ENCODE measurements around the gene PRPF8. TPM values are rescaled to one million over a fixed set of nuclear protein-coding genes. Genes with fewer than 3 reads are reported as not detected.
"Not testable (repeated sequence)": the region's sequence is repeated elsewhere in the genome, so short reads cannot be mapped to it uniquely, and the experiment has no call there.

Gene PRPF8
- total and polyA plus RNA-seq, 5 donors: 72.1 to 187 (median 146) TPM

- Histone ChIP-seq H3K4me3 (ENCODE audit: low read length) (peak within 1 kb of the TSS; percentile 55), H3K27ac (ENCODE audit: low read length) (peak within 1 kb of the TSS; percentile 7), H3K4me1 (ENCODE audit: control insufficient read depth, insufficient read depth, low read length) (peaks cover 8% of the 10 kb centered on the region), H3K9me3 (ENCODE audit: control insufficient read depth, low read length) (no peaks in the 10 kb centered on the region), H3K27me3 (ENCODE audit: control insufficient read depth, insufficient read depth) (no peaks in the 10 kb centered on the region)
- 3% methylated on average over 83 of the region's 83 CpGs for WGBS
- ATAC-seq: peak; percentile 59 to 63
- intact Hi-C loops (cut with DNase I): loop anchor here in 1 of 4 donors (5.0 kb wide), 1 partner anchor 38 kb away; no protein-coding TSS in a partner anchor
- peak; percentile 87 to 92 (median 92) for DNase-seq
These were observed 25.5 kb upstream of the PRPF8 start, which contains the start of gene TLCD2 for GRCh38 chr17:1709971-1710806. Gene TLCD2, minus strand, starts transcription at chr17:1710377. Its CDS starts 135 bp downstream, at chr17:1710242.

GRCh38 chr17:1709403-1709951 is 24.8 kb upstream of the PRPF8 start:
- Histone ChIP-seq H3K4me1 (ENCODE audit: control insufficient read depth, insufficient read depth, low read length) (peaks cover 8% of the 10 kb centered on the region), H3K9me3 (ENCODE audit: control insufficient read depth, low read length) (no peaks in the 10 kb centered on the region), H3K27ac (ENCODE audit: low read length) (no peak overlapping the region), H3K4me3 (ENCODE audit: low read length) (peak overlapping the region; percentile 55), H3K27me3 (ENCODE audit: control insufficient read depth, insufficient read depth) (no peaks in the 10 kb centered on the region)
- DNase-seq (peak in 1 of 3 donors; percentile 35), ATAC-seq (peak; percentile 0 to 17)
- 7% methylated on average over 16 of the region's 16 CpGs for WGBS
- intact Hi-C loops (cut with DNase I): no loop called here

DNA sequence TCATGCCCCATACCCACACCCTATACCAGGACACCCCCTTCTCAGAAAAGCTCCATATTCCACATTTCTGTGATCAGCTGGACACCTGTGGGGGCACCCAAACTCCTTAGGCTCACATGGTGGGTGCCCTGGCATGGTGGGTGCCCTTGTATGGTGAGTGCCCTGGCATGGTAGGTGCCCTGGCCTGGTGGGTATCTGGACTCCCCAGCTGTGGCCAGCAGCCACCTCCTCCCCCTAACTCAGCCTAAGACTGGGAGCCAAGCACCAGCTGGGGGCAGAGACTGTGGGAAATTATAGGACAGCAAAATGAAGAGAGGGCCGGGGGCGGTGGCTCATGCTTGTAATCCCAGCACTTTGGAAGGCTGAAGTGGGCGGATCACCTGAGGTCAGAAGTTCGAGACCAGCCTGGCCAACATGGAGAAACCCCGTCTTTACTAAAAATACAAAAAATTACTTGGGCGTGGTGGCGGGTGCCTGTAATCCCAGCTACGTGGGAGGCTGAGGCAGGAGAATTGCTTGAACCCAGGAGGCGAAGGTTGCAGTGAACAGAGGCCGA is 24.2 kb upstream of the PRPF8 start:
- H3K27me3 ChIP-seq (ENCODE audit: control insufficient read depth, insufficient read depth); H3K4me3 ChIP-seq (ENCODE audit: low read length); H3K27ac ChIP-seq (ENCODE audit: low read length); intact Hi-C loops (cut with DNase I); H3K9me3 ChIP-seq (ENCODE audit: control insufficient read depth, low read length); ATAC-seq; H3K4me1 ChIP-seq (ENCODE audit: control insufficient read depth, insufficient read depth, low read length): not testable (repeated sequence)
- DNase-seq: peak in 1 of 3 donors; percentile 29
- 93% methylated on average over 10 of the region's 10 CpGs for WGBS

- DNase-seq: peak in 1 of 3 donors; percentile 5
- Histone ChIP-seq H3K4me1 (ENCODE audit: control insufficient read depth, insufficient read depth, low read length) (no peaks in the 10 kb centered on the region), H3K4me3 (ENCODE audit: low read length) (no peak overlapping the region), H3K9me3 (ENCODE audit: control insufficient read depth, low read length) (no peaks in the 10 kb centered on the region), H3K27me3 (ENCODE audit: control insufficient read depth, insufficient read depth) (no peaks in the 10 kb centered on the region), H3K27ac (ENCODE audit: low read length) (no peak overlapping the region)
- ATAC-seq: no peak
- intact Hi-C loops (cut with DNase I): no loop called here
- WGBS: 93% methylated on average over 5 of the region's 5 CpGs
These were observed 22.4 kb upstream of the PRPF8 start for GRCh38 chr17:1707107-1707506.

- Histone ChIP-seq H3K27me3 (ENCODE audit: control insufficient read depth, insufficient read depth) (no peaks in the 10 kb centered on the region), H3K4me1 (ENCODE audit: control insufficient read depth, insufficient read depth, low read length) (no peaks in the 10 kb centered on the region), H3K9me3 (ENCODE audit: control insufficient read depth, low read length) (no peaks in the 10 kb centered on the region), H3K4me3 (ENCODE audit: low read length) (no peak overlapping the region), H3K27ac (ENCODE audit: low read length) (no peak overlapping the region)
- 71% methylated on average over 7 of the region's 7 CpGs for WGBS
- ATAC-seq: no peak
- peak in 1 of 3 donors; percentile 2 for DNase-seq
- intact Hi-C loops (cut with DNase I): no loop called here
These were observed 20.3 kb upstream of the PRPF8 start for GRCh38 chr17:1705004-1705403.

DNA sequence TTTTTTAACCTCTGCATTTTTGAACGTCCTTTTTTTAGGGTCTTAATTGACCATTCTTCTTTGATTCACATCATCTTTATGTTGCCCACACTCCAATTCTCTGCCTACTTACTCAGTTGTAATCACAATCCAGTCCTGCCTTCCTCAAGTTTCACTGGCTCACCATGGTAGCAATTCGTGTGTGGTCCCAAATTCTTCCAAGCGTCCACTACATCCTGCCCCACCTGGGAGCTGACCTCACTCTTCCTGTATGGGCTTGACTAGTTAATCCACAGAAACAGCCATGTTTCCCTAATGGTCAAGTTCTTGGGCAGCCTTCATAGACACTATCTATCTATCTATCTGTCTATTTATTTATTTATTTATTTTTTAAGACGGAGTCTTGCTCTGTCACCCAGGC is 18.4 kb upstream of the PRPF8 start:
- ATAC-seq (peak in 1 of 2 donors; percentile 22), DNase-seq (no peak)
- H3K27me3 ChIP-seq (ENCODE audit: control insufficient read depth, insufficient read depth): no peaks in the 10 kb centered on the region
- WGBS: 52% methylated on average over 4 of the region's 4 CpGs
- H3K4me1 ChIP-seq (ENCODE audit: control insufficient read depth, insufficient read depth, low read length): no peaks in the 10 kb centered on the region
- no peak overlapping the region for H3K4me3 ChIP-seq (ENCODE audit: low read length)
- no peaks in the 10 kb centered on the region for H3K9me3 ChIP-seq (ENCODE audit: control insufficient read depth, low read length)
- intact Hi-C loops (cut with DNase I): no loop called here
- H3K27ac ChIP-seq (ENCODE audit: low read length): no peak overlapping the region

- H3K4me1 ChIP-seq (ENCODE audit: control insufficient read depth, insufficient read depth, low read length); intact Hi-C loops (cut with DNase I); H3K4me3 ChIP-seq (ENCODE audit: low read length); H3K27ac ChIP-seq (ENCODE audit: low read length); H3K27me3 ChIP-seq (ENCODE audit: control insufficient read depth, insufficient read depth); ATAC-seq; H3K9me3 ChIP-seq (ENCODE audit: control insufficient read depth, low read length): not testable (repeated sequence)
- 94% methylated on average over 5 of the region's 5 CpGs for WGBS
- peak in 1 of 3 donors; percentile 7 for DNase-seq
These were observed 15.2 kb upstream of the PRPF8 start for GRCh38 chr17:1699891-1700290.

GRCh38 chr17:1697681-1698080 is 13.0 kb upstream of the PRPF8 start:
- Histone ChIP-seq H3K9me3 (ENCODE audit: control insufficient read depth, low read length) (no peaks in the 10 kb centered on the region), H3K4me3 (ENCODE audit: low read length) (no peak overlapping the region), H3K27ac (ENCODE audit: low read length) (no peak overlapping the region), H3K27me3 (ENCODE audit: control insufficient read depth, insufficient read depth) (no peaks in the 10 kb centered on the region), H3K4me1 (ENCODE audit: control insufficient read depth, insufficient read depth, low read length) (no peaks in the 10 kb centered on the region)
- DNase-seq: peak in 1 of 3 donors; percentile 27
- 54% methylated on average over 5 of the region's 5 CpGs for WGBS
- intact Hi-C loops (cut with DNase I): no loop called here
- peak in 1 of 2 donors; percentile 43 for ATAC-seq

DNA sequence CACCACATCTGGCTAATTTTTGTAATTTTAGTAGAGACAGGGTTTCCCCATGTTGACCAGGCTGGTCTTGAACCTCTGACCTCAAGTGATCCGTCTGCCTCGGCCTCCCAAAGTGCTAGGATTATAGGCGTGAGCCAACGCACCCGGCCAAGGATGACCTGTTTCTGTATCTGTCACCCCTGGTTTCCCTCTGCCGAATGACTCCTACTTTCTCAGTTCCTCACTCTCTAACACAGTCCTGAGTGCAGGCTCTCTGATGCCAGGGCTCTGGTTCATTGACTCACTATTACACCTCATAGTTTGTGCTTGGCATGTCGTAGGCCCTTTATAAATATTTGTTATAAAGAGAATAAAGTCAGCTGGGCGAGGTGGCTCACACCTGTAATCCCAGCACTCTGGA is 10.7 kb upstream of the PRPF8 start:
- no peak overlapping the region for H3K4me3 ChIP-seq (ENCODE audit: low read length)
- 85% methylated on average over 8 of the region's 8 CpGs for WGBS
- intact Hi-C loops (cut with DNase I): no loop called here
- no peaks in the 10 kb centered on the region for H3K4me1 ChIP-seq (ENCODE audit: control insufficient read depth, insufficient read depth, low read length)
- H3K9me3 ChIP-seq (ENCODE audit: control insufficient read depth, low read length): no peaks in the 10 kb centered on the region
- ATAC-seq (no peak), DNase-seq (no peak)
- no peaks in the 10 kb centered on the region for H3K27me3 ChIP-seq (ENCODE audit: control insufficient read depth, insufficient read depth)
- H3K27ac ChIP-seq (ENCODE audit: low read length): no peak overlapping the region

- DNase-seq (no peak), ATAC-seq (no peak)
- Histone ChIP-seq H3K4me1 (ENCODE audit: control insufficient read depth, insufficient read depth, low read length) (no peaks in the 10 kb centered on the region), H3K9me3 (ENCODE audit: control insufficient read depth, low read length) (no peaks in the 10 kb centered on the region), H3K4me3 (ENCODE audit: low read length) (no peak overlapping the region), H3K27ac (ENCODE audit: low read length) (no peak overlapping the region), H3K27me3 (ENCODE audit: control insufficient read depth, insufficient read depth) (no peaks in the 10 kb centered on the region)
- intact Hi-C loops (cut with DNase I): no loop called here
- WGBS: 89% methylated on average over 7 of the region's 7 CpGs
These were observed 8.7 kb upstream of the PRPF8 start for GRCh38 chr17:1693339-1693738.

DNA sequence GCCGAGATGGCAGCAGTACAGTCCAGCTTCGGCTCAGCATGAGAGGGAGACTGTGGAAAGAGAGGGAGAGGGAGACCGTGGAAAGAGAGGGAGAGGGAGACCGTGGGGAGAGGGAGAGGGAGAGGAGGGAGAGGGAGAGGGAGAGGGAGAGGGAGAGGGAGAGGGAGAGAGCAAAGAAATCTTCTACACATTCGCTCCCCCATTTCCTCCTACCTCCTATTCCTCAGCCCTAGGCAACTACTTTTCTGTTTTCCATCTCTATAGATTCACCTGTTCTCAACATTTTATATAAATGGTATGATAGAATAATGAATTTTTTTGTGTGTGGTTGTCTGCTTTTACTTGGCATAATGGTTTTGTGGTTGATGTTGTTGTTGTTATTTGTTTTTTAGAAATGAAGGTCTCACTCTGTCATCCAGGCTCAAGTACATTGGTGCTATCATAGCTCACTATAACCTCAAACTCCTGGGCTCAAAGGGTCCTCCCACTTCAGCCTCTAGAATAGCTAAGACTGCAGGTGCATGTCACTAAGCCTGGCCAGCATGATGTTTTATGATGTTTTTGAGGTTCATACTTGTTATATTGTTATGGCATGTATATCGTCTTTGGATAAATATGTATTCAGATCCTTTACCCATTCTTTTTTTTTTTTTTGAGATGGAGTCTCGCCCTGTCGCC is 6.0 kb upstream of the PRPF8 start:
- DNase-seq (no peak), ATAC-seq (no peak)
- Histone ChIP-seq H3K4me1 (ENCODE audit: control insufficient read depth, insufficient read depth, low read length) (no peaks in the 10 kb centered on the region), H3K27me3 (ENCODE audit: control insufficient read depth, insufficient read depth) (no peaks in the 10 kb centered on the region), H3K9me3 (ENCODE audit: control insufficient read depth, low read length) (no peaks in the 10 kb centered on the region), H3K27ac (ENCODE audit: low read length) (no peak overlapping the region), H3K4me3 (ENCODE audit: low read length) (no peak overlapping the region)
- 90% methylated on average over 7 of the region's 8 CpGs for WGBS
- intact Hi-C loops (cut with DNase I): no loop called here
